IPS DF 4.7 (cell line): ENCODE data around the gene PKIG.

Source experiments
- DNase-seq: peaks from one replicate; pipeline ENCODE4 v3.0.0-alpha.2; 2013; ENCODE audit warnings: low spot score; ENCODE audit errors: extremely low read depth

Gene PKIG

DNA sequence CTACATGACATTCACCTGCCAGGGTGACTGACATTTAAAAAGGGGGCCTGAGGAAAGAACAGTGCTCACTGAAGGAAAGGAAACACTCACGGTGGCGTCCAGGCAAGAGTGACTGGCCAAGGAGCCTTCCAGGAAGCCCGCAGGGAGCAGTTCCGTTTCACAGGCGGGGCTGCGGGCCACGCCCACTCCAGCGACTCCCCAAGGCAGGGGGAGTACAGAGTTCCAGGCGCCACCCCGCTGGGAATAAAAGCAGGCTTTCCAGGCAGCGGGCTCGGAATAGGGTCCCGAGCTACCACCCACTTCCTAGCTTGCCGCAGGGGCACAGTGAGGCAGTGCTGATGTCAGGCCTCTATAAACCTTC lies 34.2 kb downstream of the PKIG start:
- no peak for DNase-seq

DNA sequence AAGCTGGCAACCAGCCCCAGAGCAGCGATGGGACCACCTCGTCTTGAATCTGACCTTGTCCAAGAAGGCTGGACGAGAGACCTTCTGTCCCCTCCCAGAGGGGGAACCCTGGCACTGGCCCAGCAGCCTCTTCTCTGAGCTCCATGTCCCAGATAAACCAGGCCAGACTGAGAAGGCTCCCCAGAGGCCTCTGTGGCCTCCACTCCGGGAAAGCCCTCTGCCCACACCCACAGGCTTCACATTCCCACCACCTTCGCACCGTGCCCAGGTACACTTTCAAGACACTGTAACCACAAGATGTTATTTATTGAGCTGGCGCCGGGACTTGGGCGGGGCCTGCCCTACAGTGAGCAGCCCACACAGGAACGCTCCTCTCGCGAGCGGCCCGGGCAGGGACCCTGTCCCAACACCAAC lies 35.9 kb downstream of the PKIG start:
- no peak for DNase-seq

DNA sequence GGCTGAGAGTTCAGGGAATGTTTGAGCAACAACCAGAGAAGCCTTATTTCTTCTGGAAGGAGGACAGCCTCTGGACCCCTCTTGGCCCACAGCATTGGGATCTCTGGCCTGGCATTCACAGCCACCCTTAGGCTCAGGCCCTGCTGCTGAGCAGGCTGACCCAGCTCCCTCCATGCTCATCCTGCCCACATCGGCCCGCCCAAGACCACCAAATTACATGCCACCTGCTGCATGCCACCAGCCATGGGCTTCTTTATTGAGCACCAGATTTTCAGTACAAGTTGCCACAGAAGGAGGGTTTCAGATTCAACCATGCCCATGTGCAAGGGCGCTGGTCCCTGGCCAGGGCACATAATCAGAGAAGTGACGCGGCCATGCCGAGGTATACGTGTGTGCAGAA lies 36.9 kb downstream of the PKIG start:
- no peak for DNase-seq

DNA sequence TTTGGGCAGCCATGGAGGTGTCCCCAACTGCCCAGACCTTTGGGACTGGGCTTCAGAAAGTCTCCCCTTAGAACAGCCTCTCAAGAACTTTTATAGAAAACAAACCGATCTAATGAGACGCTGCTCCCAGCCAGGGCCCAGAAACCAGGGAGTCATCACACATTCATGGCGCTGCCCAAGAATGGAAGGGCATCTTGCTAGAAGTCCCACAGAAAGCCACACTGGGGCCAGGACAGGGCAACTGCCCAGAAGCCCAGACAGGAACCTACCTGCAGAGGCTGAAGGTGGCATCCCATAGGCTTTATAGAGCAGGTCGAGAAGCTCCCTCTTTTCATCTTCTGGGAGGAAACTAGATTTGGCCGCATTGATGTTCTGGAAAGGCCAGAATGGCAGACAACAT lies 37.7 kb downstream of the PKIG start:
- no peak for DNase-seq

DNA sequence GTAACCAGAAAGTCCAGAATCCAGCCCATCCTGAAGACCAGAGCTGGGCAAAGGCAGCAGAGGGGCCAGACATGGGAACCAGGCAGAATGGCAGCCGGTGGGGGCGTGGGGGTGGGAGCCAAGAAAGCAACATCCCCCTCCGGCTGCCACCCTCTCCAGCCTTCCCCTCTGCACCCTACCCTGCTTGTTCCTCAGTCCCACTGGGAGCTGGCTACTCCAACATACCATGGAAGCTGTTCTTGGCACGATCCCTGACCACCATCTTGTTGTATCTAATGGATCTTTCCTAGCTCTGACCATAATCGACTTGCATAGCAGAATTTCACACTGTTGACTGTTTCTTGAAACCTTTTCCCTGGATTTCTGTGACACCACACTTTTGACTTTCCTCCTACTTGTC lies 38.9 kb downstream of the PKIG start:
- DNase-seq: no peak

DNA sequence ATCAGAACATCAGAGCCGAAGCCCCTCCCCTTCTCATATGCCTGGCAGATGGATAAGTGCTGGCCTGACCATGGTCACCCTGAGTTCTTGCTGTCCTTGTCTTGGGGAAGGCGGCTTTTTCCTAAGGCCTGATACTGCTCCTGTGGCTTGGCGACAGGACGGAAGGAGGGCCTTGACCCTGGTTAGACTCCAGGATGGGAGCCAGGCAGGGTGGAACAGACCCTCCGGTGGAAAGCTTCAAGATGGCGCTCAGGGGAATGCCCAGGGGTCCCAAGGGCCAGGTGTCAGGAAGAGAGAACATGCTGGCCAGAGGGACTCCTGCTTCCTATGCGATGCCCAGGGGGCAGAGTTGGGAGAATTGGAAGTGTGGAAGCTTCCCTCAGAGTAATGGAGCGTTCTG lies 39.6 kb downstream of the PKIG start:
- no peak for DNase-seq

DNA sequence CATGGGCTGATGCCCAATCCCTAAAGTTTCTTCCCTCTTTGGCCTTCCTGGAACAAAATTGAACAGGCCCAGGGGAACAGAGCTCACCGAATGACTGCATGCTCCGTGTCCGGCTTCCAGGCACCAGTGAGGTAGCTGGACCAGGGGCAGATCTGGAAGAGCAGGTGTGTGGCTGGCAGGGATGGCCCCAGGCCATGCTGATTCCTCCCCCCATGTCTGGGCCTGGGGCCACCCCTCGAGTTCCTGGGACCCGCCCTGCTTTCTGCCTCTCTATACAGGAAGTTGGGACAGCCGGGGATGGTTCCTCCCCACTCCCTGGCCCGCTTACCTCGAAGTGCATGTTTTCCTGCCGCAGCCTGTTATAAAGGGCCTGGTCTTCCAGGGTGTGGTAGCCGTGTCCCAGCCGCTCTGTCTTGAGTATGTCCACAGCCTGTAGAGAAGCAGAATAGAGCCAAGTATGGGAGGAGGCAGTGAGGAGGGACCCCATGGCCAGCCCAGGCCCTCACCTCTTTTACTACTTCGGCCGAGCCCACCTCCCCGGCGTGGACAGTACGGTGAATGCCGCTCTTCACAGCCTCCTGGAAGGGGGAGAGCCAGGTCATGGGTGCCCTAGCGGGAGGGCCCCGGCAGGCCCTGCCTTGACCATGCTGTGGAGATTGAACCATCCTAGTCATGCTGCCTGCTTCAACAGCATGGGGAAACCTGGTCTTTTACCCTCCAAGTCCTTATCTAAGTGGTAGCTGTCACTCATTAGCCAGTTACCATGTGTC lies 40.3 kb downstream of the PKIG start:
- DNase-seq: no peak

DNA sequence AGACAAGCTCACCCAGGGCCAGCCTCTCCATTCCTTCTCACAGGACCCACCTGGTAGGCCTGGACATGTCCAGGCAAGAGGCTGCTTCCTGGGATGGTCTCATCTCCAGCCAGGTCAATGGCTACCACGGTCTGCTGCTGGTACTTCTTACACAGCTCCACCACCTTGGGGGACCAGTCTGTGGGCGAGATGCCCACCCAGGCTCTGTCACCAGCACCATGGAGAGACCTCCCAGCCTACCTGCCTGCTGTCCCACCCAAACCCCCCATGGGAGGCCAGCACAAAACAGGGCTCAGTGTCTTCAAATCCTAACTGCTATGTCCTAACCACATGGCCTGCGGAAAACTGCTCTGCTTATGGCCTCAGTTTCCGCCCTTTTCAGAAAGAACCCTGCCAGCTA lies 41.8 kb downstream of the PKIG start:
- DNase-seq: no peak

DNA sequence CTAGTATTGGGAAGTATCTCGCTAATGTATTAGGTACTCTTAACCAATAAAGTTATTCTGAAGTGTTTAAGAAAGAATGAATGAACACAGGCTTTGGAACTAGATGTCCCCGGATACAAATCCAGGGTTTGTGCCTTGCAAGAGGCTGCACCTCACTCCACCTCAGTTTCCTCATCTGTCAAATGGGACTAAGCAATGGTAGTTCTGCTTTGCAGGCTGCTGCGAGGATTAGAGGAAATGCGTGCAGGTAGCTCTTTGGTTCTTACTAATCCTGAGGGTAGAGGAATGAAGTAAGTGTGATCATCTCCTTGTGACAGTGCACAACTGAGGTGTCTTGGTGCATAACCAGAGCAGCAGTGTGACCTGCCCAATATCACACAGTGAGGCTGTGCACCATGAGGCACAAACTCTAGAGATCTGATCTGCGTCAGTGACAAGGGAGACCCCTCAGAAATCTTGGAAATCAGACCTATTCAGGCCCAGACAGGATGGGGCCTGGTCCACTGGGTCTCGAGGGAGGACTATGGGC lies 42.4 kb downstream of the PKIG start:
- DNase-seq: no peak

DNA sequence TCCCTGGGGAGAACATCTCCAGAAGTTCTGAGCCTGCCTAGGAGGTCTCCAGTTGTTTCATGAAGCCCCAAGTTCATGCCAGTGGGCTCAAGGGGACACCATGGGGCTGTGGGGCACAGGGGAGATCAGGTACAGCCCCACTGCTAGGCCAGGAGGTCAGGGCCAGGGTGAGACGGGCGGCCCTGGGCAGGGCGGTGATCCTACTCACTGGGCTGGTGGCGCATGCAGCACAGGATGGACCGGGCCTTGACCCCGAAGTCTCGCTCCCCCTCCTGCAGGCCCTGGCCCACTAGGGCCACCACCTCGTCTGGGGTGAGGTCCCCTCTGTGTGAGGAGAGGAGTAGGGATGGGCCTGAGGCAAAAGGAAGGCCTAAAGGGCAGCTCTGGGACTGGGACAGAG lies 43.0 kb downstream of the PKIG start:
- no peak for DNase-seq

DNA sequence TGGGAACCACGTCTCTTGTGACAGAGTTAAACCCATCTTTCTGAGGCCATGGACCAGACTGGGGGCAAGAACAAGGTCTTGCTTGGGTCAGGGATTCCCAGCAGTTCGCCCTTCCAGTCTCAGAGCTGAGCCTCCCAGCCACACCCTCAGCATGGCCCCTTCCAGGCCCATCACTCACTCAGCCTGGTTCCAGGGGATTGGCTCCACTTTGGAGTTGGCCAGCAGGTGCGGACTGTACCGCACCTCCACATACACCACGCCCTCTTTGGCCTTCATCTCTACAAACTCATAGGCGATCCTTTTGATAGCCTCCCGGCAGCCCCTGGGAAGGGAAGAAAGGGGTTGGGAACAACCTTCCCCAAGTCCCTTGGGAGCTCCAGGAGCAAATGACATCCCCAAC lies 43.9 kb downstream of the PKIG start:
- DNase-seq: no peak

DNA sequence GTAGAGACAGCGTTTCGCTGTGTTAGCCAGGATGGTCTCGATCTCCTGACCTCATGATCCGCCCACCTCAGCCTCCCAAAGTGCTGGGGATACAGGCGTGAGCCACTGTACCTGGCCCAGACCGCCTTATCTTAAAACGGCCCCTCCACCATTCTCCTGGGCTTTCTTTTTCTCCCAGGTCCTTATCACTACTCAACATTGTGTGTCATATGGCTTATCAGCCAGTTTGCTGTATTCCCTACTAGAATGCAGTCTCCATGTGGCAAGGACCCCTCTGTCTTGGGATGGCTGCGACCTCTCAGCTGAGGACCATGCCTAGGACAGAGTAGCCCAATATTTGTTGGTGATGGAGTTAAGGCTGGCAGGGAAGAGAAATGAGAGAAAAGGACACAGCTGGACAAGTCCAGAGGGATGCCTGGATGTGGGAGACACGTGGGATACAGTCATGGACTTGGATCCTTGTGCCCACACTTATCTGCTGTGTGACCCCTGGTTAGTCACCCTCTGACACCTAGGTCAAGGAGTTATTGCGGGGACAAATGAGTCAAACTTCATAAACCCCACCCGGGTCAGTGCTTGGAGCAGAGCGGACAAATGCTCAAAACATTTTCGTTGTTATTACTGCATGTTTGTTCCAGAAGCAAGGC lies 45.1 kb downstream of the PKIG start:
- no peak for DNase-seq

DNA sequence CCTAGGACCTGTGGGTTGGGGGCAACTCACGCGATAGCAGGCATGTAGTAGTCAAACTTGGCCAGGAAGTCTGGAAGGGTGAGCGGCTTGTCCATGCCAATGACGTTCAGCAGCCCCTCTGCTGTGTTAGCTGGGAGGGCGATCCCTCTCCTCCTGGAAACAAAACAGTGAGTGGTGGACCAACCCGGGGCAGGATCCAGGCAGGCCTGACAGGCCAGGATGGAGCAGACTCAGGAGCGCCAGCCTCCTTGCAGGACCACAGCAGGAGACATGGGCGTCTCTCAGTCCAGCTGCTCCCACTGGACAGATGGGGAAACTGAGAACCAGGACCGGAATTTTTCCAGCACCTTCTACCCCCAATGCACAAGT lies 46.6 kb downstream of the PKIG start:
- no peak for DNase-seq

DNA sequence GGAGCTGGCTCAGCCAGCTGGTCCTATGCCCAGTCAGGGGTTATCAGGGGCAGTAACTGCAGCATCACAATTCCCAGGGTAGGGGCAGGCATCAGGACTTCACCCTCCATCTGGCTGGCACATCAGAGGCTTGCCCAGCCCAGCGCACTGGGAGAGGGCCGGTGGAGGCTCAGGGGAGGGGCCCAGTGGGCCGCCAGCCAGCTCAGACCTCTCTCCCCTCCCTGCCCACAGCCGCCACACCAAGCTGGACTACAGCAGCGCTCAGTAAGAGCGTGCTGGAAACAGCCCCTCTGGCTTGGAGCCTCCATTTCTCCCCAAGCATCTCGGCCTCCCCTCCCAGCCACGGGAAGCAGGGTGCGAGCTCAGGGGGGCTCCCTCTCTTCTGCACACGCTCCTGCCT lies 47.2 kb downstream of the PKIG start:
- no peak for DNase-seq

DNA sequence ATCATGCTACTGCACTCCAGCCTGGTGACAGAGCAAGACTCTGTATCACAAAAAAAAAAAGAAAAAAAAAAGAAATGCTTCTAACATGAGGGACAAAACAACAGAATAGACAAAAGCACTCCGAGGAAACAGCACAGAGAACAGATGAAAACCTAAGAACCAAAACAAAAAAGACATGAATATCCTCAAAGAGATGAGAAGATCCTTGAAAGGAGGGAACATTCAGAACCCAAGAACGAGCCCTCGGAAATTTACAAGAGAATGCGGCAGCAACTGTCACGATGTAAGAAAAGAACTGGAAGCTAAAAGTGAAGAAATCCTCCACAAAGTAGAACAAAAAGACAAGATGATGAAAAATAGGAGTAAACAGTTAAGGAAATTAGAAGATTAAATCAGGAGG lies 47.9 kb downstream of the PKIG start:
- no peak for DNase-seq

DNA sequence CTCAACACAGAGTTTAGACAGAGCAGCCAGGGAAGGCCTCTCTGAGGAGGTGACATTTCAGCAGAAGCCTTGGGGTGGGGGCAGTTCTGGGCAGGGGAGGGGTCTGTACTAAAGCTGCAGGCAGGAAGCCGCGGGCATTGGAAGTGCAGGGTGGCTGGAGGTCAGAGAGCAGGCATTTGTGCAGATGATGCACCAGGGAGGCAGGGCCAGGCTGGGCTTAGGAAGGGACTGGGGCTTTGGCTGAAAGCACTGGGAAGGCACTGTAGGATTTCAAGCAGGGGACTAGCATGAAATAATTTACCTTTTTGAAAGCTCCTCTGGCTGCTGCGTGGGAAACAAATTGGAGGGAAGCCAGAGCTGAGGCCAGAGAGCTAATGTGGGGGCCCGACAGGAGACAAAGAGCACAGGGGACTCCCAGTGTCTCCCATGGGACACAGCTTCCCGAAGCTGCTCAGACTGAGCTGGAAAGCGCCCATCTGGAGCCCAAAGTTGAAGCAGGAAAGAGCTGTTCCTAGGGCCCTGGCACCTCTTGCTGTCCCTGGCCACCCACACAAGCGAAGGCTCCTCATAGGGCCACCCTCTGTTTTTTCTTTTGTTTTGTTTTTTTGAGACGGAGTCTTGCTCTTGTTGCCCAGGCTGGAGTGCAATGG lies 49.8 kb downstream of the PKIG start:
- DNase-seq: no peak

DNA sequence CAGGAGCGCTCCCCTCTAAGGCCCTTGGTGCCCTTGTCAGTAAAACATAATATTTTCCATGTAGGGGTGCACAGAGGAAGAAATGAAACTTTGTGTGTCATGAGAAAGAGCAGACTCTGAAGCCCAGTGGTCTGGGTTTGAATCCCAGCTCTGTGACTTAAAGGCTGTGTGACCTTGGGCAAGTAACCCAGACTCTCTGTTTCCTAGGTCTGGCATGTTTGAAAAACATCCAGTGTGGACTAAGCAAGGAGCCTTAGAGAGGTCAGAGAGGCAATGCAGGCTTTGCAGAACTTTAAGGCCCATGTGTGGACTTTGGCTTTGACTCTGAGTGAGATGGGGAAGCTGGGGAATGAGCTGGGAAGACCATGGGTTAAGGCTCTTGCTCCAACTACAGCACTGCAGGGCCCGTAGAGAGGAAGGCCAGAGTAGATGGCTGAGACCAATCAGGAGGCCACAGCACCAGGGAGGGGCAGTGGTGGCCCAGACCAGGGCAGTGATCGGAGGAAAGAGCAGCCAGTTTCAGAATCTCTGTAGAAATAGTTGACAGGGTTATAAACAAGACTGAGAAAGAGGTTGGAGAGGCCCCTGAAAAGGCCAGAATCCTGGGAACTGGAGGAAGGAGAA lies 50.9 kb downstream of the PKIG start:
- DNase-seq: no peak

DNA sequence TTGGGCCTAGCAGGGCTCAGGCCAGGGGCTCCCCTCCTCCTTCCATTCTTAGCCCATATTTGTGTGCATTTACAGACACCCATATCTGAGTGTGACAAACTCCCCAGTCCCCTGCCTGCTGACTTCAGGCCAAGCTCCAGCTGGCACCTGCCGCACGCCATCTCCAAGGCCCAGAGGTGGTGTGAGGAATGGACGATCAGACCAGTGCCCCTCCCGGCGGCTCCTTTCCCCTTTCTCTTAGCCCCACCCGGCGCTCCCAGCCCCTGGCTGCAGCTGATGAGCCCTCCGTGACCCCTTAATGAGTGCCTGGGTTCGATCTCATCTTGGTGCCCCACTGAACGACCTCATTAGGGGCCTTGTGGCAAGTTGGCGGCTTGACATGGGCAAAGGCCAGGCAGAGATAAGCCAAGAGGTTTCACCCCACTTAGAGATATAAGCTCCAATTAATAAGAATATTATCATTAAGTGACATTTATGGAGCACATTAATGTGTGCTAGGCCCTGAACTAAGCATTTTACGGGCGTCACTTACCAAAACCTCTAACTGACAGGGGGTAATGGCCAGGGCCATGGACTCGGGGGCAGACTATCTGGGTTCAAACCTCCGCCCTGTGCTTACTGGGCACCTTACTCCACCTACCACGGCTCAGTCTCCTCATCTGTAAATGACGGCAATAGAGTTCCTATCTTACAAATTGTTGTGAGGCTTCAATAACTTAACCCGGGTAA lies 51.7 kb downstream of the PKIG start:
- no peak for DNase-seq

DNA sequence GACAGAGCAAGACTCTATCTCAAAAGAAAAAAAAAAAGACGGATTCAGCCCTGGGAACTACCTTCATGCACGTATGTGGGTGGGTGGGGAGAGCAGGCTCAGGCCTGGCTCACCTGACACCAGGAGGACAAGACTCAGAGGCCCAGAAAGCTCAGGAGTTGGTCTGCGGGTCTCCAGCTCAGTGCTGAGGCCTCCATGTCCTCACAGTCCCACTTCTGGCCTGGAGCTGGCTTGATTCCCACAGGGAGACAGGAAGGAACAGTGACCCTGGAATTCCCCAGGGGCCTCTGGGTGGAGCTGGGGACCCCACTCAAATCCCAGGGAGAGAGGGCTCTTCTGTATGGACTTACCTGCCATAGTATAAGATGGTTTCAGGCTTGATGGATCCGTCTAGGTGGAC lies 53.5 kb downstream of the PKIG start:
- DNase-seq: no peak

DNA sequence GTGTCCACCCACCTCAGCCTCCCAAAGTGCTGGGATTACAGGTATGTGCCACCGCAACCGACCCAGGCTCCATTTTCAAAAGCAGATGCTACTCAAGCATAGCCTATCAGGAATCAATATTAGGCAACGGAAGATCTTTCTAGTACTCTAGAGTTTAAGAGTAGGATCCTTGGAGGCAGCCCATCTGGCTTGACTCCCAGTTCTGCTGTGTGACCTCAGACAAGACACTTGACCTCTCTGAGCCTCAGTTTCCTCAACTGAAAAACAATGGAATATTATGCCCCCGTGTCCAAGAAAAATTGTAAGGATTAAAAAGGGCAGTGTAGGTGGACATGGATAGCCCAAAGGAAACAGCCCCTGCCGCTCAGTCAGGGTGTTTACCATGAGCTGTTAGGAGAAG lies 54.7 kb downstream of the PKIG start:
- no peak for DNase-seq

DNA sequence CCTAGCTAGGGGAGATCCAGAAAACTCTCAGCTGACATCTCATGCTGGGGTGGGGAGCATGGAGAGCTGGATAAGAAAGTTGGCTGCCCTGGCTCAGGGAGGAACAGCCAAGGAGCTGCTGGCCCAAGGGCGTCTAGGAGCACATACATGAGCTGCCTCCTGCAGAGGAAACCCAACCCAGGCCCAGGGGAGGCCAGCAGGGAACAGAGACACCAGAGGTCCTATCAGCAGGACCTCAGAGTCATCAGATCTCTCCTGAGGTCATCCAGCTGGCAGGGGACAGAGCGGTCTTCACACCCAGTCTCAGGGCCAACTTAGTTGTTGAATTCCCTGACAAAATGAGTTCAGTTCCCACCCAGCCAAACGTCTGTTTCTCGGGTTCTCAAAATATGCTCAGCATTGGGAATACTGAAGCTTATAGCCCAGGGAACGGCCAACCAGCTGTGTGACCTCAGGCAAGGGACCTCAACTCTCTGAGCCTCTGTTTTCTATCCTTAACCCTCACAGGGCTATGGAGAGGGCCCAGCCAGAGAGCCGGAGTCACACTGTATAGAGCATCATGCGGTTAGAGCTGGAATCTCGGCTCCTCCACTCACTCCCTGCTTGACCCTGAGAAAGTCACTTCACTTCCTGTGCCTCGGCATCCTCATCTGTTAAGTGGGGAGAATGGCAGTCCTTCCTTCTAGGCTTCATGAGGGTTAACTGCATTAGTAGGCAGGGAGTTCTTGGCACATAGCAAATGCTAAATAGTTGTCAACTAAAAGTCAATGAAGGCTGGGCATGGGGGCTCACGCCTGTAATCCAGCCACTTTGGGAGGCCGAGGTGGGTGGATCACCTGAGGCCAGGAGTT lies 55.4 kb downstream of the PKIG start:
- no peak for DNase-seq
